GM21390 (cell line): ENCODE data around the gene GRID2.

ENCODE experiments used
- ATAC-seq: cut with Tn5 transposase; IDR thresholded peaks from one replicate; pipeline ENCODE4 v1.9.1; 2021; ENCODE audit not compliant: unreplicated experiment

Gene GRID2

GRCh38 chr4:93373893-93374860 is 1070.4 kb downstream of the GRID2 start:
- no peak for ATAC-seq

- ATAC-seq: no peak
Measured at GRCh38 chr4:93384241-93384640, 1080.5 kb downstream of the GRID2 start.

- no peak for ATAC-seq
Measured at GRCh38 chr4:93384887-93385286, 1081.1 kb downstream of the GRID2 start.

GRCh38 chr4:93394545-93395081 is 1090.8 kb downstream of the GRID2 start:
- no peak for ATAC-seq

GRCh38 chr4:93396272-93396671 is 1092.5 kb downstream of the GRID2 start:
- ATAC-seq: no peak

- ATAC-seq: no peak
Measured at GRCh38 chr4:93403571-93403970, 1099.8 kb downstream of the GRID2 start.

- ATAC-seq: no peak
Measured at GRCh38 chr4:93407493-93408275, 1103.9 kb downstream of the GRID2 start.

- ATAC-seq: no peak
Measured at GRCh38 chr4:93409035-93409434, 1105.3 kb downstream of the GRID2 start.

- no peak for ATAC-seq
Measured at GRCh38 chr4:93414041-93414550, 1110.3 kb downstream of the GRID2 start.

GRCh38 chr4:93416344-93417128 is 1112.8 kb downstream of the GRID2 start:
- no peak for ATAC-seq

- no peak for ATAC-seq
Measured at GRCh38 chr4:93431371-93431770, 1127.6 kb downstream of the GRID2 start.

- ATAC-seq: no peak
Measured at GRCh38 chr4:93433840-93434239, 1130.1 kb downstream of the GRID2 start.

- no peak for ATAC-seq
Measured at GRCh38 chr4:93436000-93436626, 1132.3 kb downstream of the GRID2 start.

- no peak for ATAC-seq
Measured at GRCh38 chr4:93437991-93438390, 1134.2 kb downstream of the GRID2 start.

GRCh38 chr4:93444860-93445259 is 1141.1 kb downstream of the GRID2 start:
- ATAC-seq: no peak

- no peak for ATAC-seq
Measured at GRCh38 chr4:93446038-93446437, 1142.3 kb downstream of the GRID2 start.

- no peak for ATAC-seq
Measured at GRCh38 chr4:93448691-93449293, 1145.0 kb downstream of the GRID2 start.

- ATAC-seq: no peak
Measured at GRCh38 chr4:93451954-93452353, 1148.2 kb downstream of the GRID2 start.

GRCh38 chr4:93461541-93461940 is 1157.8 kb downstream of the GRID2 start:
- ATAC-seq: no peak

GRCh38 chr4:93466446-93466845 is 1162.7 kb downstream of the GRID2 start:
- no peak for ATAC-seq
